Right renal pelvis (tissue), 4 donors: ENCODE results near the gene HEXD. TPM values are rescaled to one million over a fixed set of nuclear protein-coding genes. Genes with fewer than 3 reads are reported as not detected.
"Not testable (repeated sequence)": the region's sequence is repeated elsewhere in the genome, so short reads cannot be mapped to it uniquely, and the experiment has no call there.

Source experiments
- DNase-seq, 4 donors: peaks; one replicate each; pipeline ENCODE4 v3.0.0-alpha.2; 2013; ENCODE audit warnings: low read depth in 4 of 4, low spot score in 3 of 4, missing footprints in 1 of 4
- polyA plus RNA-seq, 4 donors: library from polyadenylated mRNA; unstranded; fragments of 120-200 nt; gene quantifications; one replicate each; pipeline ENCODE4 v1.2.1, GENCODE V29; 2013; ENCODE audit not compliant: insufficient read length in 4 of 4

The HEXD gene
- polyA plus RNA-seq, 4 donors: 28.7 to 48.5 (median 37.7) TPM

GRCh38 chr17:82382220-82382932, 35.8 kb upstream of the HEXD start:
- not testable (repeated sequence) for DNase-seq

- no peak for DNase-seq
Measured at GRCh38 chr17:82382933-82383255, 35.3 kb upstream of the HEXD start.

- no peak for DNase-seq
Measured at GRCh38 chr17:82383411-82383810, 34.7 kb upstream of the HEXD start.

GRCh38 chr17:82384051-82384729, 34.0 kb upstream of the HEXD start:
- DNase-seq: no peak

GRCh38 chr17:82384730-82385481, 33.2 kb upstream of the HEXD start:
- no peak for DNase-seq

- no peak for DNase-seq
Measured at GRCh38 chr17:82385559-82386254, 32.4 kb upstream of the HEXD start.

- DNase-seq: no peak
Measured at GRCh38 chr17:82386255-82386831, 31.8 kb upstream of the HEXD start.

GRCh38 chr17:82386881-82387704, 31.1 kb upstream of the HEXD start:
- DNase-seq: no peak

GRCh38 chr17:82387705-82388106, 30.4 kb upstream of the HEXD start:
- no peak for DNase-seq

GRCh38 chr17:82388223-82388921, 29.8 kb upstream of the HEXD start:
- no peak for DNase-seq

- no peak for DNase-seq
Measured at GRCh38 chr17:82388922-82389283, 29.2 kb upstream of the HEXD start.

GRCh38 chr17:82389379-82389778, 28.8 kb upstream of the HEXD start:
- no peak for DNase-seq

- DNase-seq: no peak
Measured at GRCh38 chr17:82390015-82390859, 27.9 kb upstream of the HEXD start.

GRCh38 chr17:82390860-82391435, 27.2 kb upstream of the HEXD start:
- DNase-seq: no peak

GRCh38 chr17:82391496-82392066, 26.6 kb upstream of the HEXD start:
- DNase-seq: no peak

- no peak for DNase-seq
Measured at GRCh38 chr17:82392209-82392920, 25.8 kb upstream of the HEXD start.

GRCh38 chr17:82392941-82393340, 25.2 kb upstream of the HEXD start:
- DNase-seq: no peak
